Panc1 (cell line): ENCODE data around the gene ARHGEF28. TPM values are rescaled to one million over a fixed set of nuclear protein-coding genes. Genes with fewer than 3 reads are reported as not detected.

ENCODE experiments used
- ATAC-seq: fragments of 200-7000 bp; cut with Tn5 transposase; 2 replicates; pipeline ENCODE4 v1.9.1; 2020; ENCODE audit warnings: mild to moderate bottlenecking, moderate library complexity
- BruUV-seq: library from RNA; stranded (reverse); fragments of 400-500 nt; replicated peaks from 2 replicates; lab custom pipeline; 2021; lab: Mats Ljungman, UMichigan
- CTCF ChIA-PET: fragments of 300-600 bp; sonication (Branson Sonifier 250); formaldehyde crosslinking; loops from one replicate; lab custom pipeline; 2022; ENCODE audit warnings: antibody characterized with exemption; lab: Charles Lee
- POLR2A ChIA-PET: fragments of 300-600 bp; sonication (Branson Sonifier 250); formaldehyde crosslinking; loops from one replicate; lab custom pipeline; 2022; ENCODE audit warnings: antibody characterized with exemption; lab: Charles Lee
- DNase-seq: peaks from one replicate; pipeline ENCODE4 v3.0.0-alpha.2; 2010; ENCODE audit warnings: low read depth, low spot score
- H3K27ac ChIP-seq: 2 replicates; pipeline ENCODE4 v1.5.1; 2011; ENCODE audit warnings: mild to moderate bottlenecking, low read length, inconsistent platforms
- H3K27me3 ChIP-seq: fragments of 200-500 bp; sonication (Bioruptor generic); 2 replicates; pipeline ENCODE4 v1.6.0; 2014; ENCODE audit warnings: low read length, inconsistent platforms; ENCODE audit not compliant: control insufficient read depth, insufficient read depth
- H3K36me3 ChIP-seq: fragments of 200-500 bp; sonication (Bioruptor generic); 2 replicates; pipeline ENCODE4 v1.5.1; 2014; ENCODE audit warnings: inconsistent platforms, mild to moderate bottlenecking, low read length, moderate library complexity; ENCODE audit not compliant: control insufficient read depth, insufficient read depth
- H3K4me1 ChIP-seq: 2 replicates; pipeline ENCODE4 v1.5.1; 2011; ENCODE audit warnings: inconsistent platforms, mild to moderate bottlenecking, low read length, moderate library complexity; ENCODE audit not compliant: control insufficient read depth, insufficient read depth
- H3K4me3 ChIP-seq, 2 experiments: 2 replicates each; pipeline ENCODE4 v1.5.1; 2011 to 2012; ENCODE audit warnings: low read depth in 2 of 2, low read length in 2 of 2, mild to moderate bottlenecking in 2 of 2, inconsistent platforms in 1 of 2, moderate library complexity in 1 of 2
- H3K9me3 ChIP-seq: fragments of 200-500 bp; sonication (Bioruptor generic); 2 replicates; pipeline ENCODE4 v1.5.1; 2014; ENCODE audit warnings: low read depth, mild to moderate bottlenecking, inconsistent platforms, low read length, moderate library complexity; ENCODE audit not compliant: control insufficient read depth, insufficient read depth
- CTCF ChIP-seq: fragments of 450-650 bp; IDR thresholded peaks from 2 replicates; pipeline ENCODE4 v1.5.1; 2017; ENCODE audit warnings: mild to moderate bottlenecking
- POLR2AphosphoS5 ChIP-seq: IDR thresholded peaks from 2 replicates; pipeline ENCODE4 v1.6.1; 2012; ENCODE audit warnings: mild to moderate bottlenecking, low read depth, low read length, moderate library complexity
- REST ChIP-seq, 2 experiments: IDR thresholded peaks; 2 replicates each; pipeline ENCODE4 v1.6.1; 2011 to 2012; ENCODE audit warnings: low read depth in 2 of 2, control low read depth in 1 of 2, low read length in 1 of 2, mild to moderate bottlenecking in 1 of 2, moderate library complexity in 1 of 2; ENCODE audit not compliant: insufficient read depth in 1 of 2
- SIN3A ChIP-seq: IDR thresholded peaks from 2 replicates; pipeline ENCODE4 v1.6.1; 2012; ENCODE audit warnings: low read depth, mild to moderate bottlenecking, low read length, moderate library complexity, borderline replicate concordance; ENCODE audit not compliant: insufficient read depth
- TCF7L2 ChIP-seq: IDR thresholded peaks from 2 replicates; pipeline ENCODE4 v1.6.1; 2011; ENCODE audit warnings: mild to moderate bottlenecking, low read depth, low read length, inconsistent platforms
- in situ Hi-C: cut with HindIII; loops from 2 replicates; pipeline ENCODE4 v1.10.0; 2016; ENCODE audit warnings: low sequenced_read_pairs, low pct_unique_long_range_greater_than_20kb
- intact Hi-C: fragments of 100-400 bp; cut with micrococcal nuclease; formaldehyde crosslinking; loops from one replicate; pipeline ENCODE4 v1.10.0; 2022; ENCODE audit not compliant: unreplicated experiment
- total RNA-seq: library from RNA; stranded (reverse); gene quantifications from one replicate; pipeline ENCODE4 v1.2.1, GENCODE V29; 2021; ENCODE audit not compliant: unreplicated experiment

The ARHGEF28 gene
- total RNA-seq, 1 experiment from 2014 or later, result 34.8 TPM

GRCh38 chr5:73823508-73823925 is 197.5 kb downstream of the ARHGEF28 start:
- no peak overlapping the region for H3K27ac ChIP-seq
- no peaks in the 10 kb centered on the region for H3K9me3 ChIP-seq
- H3K4me1 ChIP-seq, result peaks cover 17% of the 10 kb centered on the region
- no peaks in the 10 kb centered on the region for H3K27me3 ChIP-seq
- BruUV-seq, result no TSS peak
- ATAC-seq (no peak), DNase-seq (no peak)
- POLR2A ChIA-PET, result no interaction called here
- H3K36me3 ChIP-seq, result no peaks in the 10 kb centered on the region
- H3K4me3 ChIP-seq, result no peak overlapping the region
- CTCF ChIA-PET, result no interaction called here
- in situ Hi-C loops (no loop called here), intact Hi-C loops (no loop called here)
- TF ChIP-seq TCF7L2 (no peak), CTCF (no peak), SIN3A (no peak), POLR2AphosphoS5 (no peak), REST (IDR thresholded peaks at IDR 0.05; ENCODE audit: insufficient read depth in 1 of 2, low read depth in 2 of 2, low read length in 1 of 2) (no peak)

- ATAC-seq, result no peak
- CTCF ChIA-PET, result no interaction called here
- in situ Hi-C loops (no loop called here), intact Hi-C loops (no loop called here)
- Histone ChIP-seq H3K4me1 (peaks cover 17% of the 10 kb centered on the region), H3K4me3 (no peak overlapping the region), H3K36me3 (no peaks in the 10 kb centered on the region), H3K27ac (no peak overlapping the region), H3K27me3 (no peaks in the 10 kb centered on the region), H3K9me3 (no peaks in the 10 kb centered on the region)
- no peak for DNase-seq
- TSS peak; percentile 38 for BruUV-seq
- POLR2A ChIA-PET, result no interaction called here
- TF ChIP-seq CTCF (no peak), POLR2AphosphoS5 (no peak), REST (IDR thresholded peaks at IDR 0.05; ENCODE audit: insufficient read depth in 1 of 2, low read depth in 2 of 2, low read length in 1 of 2) (no peak), TCF7L2 (no peak), SIN3A (no peak)
Measured at GRCh38 chr5:73825199-73825598, 199.2 kb downstream of the ARHGEF28 start.
